Measurements from ENCODE around the gene TAF15. TPM values are rescaled to one million over a fixed set of nuclear protein-coding genes. Genes with fewer than 3 reads are reported as not detected.

TAF15 gene
- polyA plus RNA-seq, 1 experiment, result 51.6 TPM

DNA sequence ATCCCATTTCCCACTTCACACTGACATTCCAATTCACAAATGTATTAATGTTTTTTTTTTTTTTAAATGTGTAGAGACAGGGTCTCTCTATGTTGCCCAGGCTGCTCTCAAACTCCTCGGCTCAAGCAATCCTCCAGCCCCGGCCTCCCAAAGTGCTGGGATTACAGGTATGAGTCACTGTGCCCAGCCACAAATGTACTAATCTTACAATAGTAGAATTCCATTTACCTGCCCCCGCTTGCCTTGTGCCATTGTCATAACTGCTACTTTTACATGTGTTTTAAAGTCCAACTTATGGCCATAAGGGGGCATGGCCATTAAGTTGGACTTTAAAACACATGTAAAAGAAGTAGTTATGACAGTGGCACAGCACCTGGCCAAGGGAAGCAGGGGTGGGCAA is 18.4 kb upstream of the TAF15 start:
- H3K4me3 ChIP-seq (ENCODE audit: low read depth, low read length), result no peak overlapping the region
- DNase-seq (ENCODE audit: low read depth, low spot score), result no peak
- TF ChIP-seq, protein P1, sequence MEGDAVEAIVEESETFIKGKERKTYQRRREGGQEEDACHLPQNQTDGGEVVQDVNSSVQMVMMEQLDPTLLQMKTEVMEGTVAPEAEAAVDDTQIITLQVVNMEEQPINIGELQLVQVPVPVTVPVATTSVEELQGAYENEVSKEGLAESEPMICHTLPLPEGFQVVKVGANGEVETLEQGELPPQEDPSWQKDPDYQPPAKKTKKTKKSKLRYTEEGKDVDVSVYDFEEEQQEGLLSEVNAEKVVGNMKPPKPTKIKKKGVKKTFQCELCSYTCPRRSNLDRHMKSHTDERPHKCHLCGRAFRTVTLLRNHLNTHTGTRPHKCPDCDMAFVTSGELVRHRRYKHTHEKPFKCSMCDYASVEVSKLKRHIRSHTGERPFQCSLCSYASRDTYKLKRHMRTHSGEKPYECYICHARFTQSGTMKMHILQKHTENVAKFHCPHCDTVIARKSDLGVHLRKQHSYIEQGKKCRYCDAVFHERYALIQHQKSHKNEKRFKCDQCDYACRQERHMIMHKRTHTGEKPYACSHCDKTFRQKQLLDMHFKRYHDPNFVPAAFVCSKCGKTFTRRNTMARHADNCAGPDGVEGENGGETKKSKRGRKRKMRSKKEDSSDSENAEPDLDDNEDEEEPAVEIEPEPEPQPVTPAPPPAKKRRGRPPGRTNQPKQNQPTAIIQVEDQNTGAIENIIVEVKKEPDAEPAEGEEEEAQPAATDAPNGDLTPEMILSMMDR (IDR thresholded peaks at IDR 0.05; ENCODE audit: low read depth, low read length), result no peak
- ChIA-PET POLR2A (no interaction called here), CTCF (no interaction called here)
- H3K9me3 ChIP-seq (ENCODE audit: control insufficient read depth, insufficient read depth, low read length), result no peaks in the 10 kb centered on the region
- H3K27me3 ChIP-seq (ENCODE audit: control insufficient read depth, insufficient read depth, low read length), result peaks cover 26% of the 10 kb centered on the region
- no peak overlapping the region for H3K27ac ChIP-seq (ENCODE audit: low read depth, low read length)

DNA sequence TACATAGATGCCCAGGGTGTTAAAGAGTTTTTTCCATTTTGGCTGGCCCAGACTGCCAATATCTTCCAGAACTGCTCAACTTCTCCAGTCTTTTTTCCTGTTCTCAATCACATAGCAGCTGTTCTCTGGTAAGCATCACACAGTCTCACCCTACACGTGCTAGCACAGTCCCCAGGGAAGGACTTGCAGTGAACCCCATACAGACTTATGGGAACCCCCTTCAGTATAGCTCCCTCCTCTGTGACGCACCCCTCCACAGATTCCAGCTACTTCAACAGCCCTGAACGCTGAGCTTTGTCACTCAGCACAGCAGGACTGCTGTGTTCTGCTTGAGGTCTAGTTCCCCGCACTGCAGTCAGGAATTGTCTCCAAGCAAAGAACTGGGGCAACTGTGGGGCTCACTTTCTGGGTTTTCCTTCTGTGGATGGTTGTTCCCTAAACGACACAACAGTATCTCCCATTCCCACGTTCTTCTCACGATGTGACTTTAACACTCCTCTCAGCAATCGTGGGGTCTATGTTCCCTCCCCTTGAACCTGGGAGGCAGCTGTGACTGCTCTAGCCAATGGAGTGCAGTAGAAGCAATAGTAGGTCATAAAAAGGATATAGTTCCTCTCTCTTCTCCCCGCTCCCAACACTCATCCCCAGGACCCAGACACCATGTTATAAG is 17.5 kb upstream of the TAF15 start:
- TF ChIP-seq, protein P1 (IDR thresholded peaks at IDR 0.05; ENCODE audit: low read depth, low read length), result no peak
- CTCF ChIA-PET, result interaction anchor here (0.8 to 2.1 kb wide), 3 partner anchors 12 to 17 kb away, joined by 3 to 12 read pairs (median 4); partner anchors contain the start of gene TAF15
- Histone ChIP-seq H3K27ac (ENCODE audit: low read depth, low read length) (no peak overlapping the region), H3K4me3 (ENCODE audit: low read depth, low read length) (no peak overlapping the region), H3K27me3 (ENCODE audit: control insufficient read depth, insufficient read depth, low read length) (peaks cover 35% of the 10 kb centered on the region), H3K9me3 (ENCODE audit: control insufficient read depth, insufficient read depth, low read length) (no peaks in the 10 kb centered on the region)
- POLR2A ChIA-PET, result interaction anchor here (0.6 kb wide), 1 partner anchor 29 kb away, joined by 3 read pairs; no protein-coding TSS in a partner anchor
- no peak for DNase-seq (ENCODE audit: low read depth, low spot score)

DNA sequence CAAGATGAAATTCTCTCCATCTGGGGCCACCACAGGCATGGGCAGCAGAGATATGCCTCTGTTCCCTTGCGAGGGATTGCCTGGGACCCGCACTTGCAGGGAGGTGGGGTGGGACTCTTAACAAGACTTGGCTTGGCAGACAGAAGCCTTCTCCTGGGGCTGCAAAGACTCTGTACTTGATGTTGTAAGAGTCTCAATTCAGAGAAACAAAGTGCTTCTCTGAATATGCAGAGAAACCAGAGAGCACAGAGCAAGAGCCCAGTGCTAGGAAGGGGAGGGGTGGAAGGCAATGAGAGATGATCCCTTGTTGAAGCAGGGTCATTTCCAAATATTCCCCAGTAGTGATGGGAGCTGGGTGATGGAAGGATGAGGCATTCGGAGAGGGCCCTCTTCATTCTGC is 16.0 kb upstream of the TAF15 start:
- DNase-seq (ENCODE audit: low read depth, low spot score), result no peak
- H3K27me3 ChIP-seq (ENCODE audit: control insufficient read depth, insufficient read depth, low read length), result peaks cover 46% of the 10 kb centered on the region
- no peak overlapping the region for H3K27ac ChIP-seq (ENCODE audit: low read depth, low read length)
- H3K4me3 ChIP-seq (ENCODE audit: low read depth, low read length), result no peak overlapping the region
- H3K9me3 ChIP-seq (ENCODE audit: control insufficient read depth, insufficient read depth, low read length), result no peaks in the 10 kb centered on the region
- POLR2A ChIA-PET, result no interaction called here
- CTCF ChIA-PET, result interaction anchor here (1.1 to 2.1 kb wide), 3 partner anchors 12 to 29 kb away, joined by 3 to 12 read pairs (median 4); no protein-coding TSS in a partner anchor
- TF ChIP-seq, protein P1 (IDR thresholded peaks at IDR 0.05; ENCODE audit: low read depth, low read length), result no peak

DNA sequence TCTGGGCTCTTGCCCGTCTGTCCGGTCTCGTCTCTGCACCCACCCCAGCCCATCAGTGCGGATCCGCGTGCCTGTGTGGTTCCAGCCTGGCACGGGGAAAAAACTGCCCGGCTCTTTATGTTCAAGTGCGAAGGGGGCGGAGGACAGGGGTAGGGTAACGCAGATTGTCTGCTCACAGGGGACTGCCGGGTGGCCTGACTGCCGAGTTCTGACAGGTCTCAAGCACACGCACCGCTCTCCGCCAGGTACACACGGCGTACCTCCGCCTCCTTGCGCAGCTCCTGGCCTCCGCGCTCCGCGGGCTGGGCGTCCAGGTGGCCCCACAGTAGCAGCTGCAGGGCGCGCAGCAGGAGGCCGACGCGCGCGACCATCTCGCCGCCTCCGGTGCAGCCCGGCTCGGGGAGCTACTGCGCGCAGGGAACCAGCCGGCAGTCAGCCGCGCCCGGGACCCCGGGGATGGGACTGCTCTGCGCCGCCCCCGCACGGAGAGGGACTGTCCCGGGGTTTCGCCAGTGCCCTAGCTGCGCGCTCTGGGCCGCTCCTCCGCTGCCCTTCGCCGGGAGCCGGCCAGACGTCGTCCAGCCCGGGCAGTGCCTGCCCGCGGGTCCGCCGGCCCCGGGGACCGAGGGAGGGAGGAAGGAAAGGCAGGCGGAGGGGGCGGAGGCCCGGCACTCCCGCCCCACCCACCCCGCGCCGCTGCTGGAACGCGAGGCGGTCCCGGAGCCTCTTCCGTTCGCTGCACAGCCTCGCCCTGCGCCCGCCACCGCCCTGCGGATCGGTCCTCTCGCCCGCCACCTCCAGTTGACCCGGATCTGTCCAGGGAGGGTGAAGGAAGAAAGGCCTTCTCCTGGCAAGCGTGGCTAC is 14.0 kb upstream of the TAF15 start, which contains the start of gene MMP28:
MMP28 (minus strand) TSS at position 635 of the 864 bp plus-strand sequence; CDS start at position 371, 264 bp downstream.
- ChIA-PET POLR2A (interaction anchor here (0.6 kb wide), 1 partner anchor 1809 kb away, joined by 4 read pairs; no protein-coding TSS in a partner anchor), CTCF (interaction anchor here (0.9 to 1.6 kb wide), 2 partner anchors 10 to 31 kb away, joined by 3 to 4 read pairs; no protein-coding TSS in a partner anchor)
- peaks cover 56% of the 10 kb centered on the region for H3K27me3 ChIP-seq (ENCODE audit: control insufficient read depth, insufficient read depth, low read length)
- H3K27ac ChIP-seq (ENCODE audit: low read depth, low read length), result no peak within 1 kb of the TSS
- no peak for DNase-seq (ENCODE audit: low read depth, low spot score)
- H3K9me3 ChIP-seq (ENCODE audit: control insufficient read depth, insufficient read depth, low read length), result no peaks in the 10 kb centered on the region
- TF ChIP-seq, protein P1 (IDR thresholded peaks at IDR 0.05; ENCODE audit: low read depth, low read length), result no peak
- peak within 1 kb of the TSS; percentile 55 for H3K4me3 ChIP-seq (ENCODE audit: low read depth, low read length)

All from AG04450 (cell line).